HG03442 (cell line): ENCODE data around the gene MSLN.
A peak's percentile ranks its signal among the peaks of the same experiment; 100 is the strongest.

ENCODE experiments used
- ATAC-seq: cut with Tn5 transposase; IDR thresholded peaks from one replicate; pipeline ENCODE4 v1.9.1; 2021; ENCODE audit warnings: mild to moderate bottlenecking, moderate library complexity; ENCODE audit not compliant: unreplicated experiment

The MSLN gene

DNA sequence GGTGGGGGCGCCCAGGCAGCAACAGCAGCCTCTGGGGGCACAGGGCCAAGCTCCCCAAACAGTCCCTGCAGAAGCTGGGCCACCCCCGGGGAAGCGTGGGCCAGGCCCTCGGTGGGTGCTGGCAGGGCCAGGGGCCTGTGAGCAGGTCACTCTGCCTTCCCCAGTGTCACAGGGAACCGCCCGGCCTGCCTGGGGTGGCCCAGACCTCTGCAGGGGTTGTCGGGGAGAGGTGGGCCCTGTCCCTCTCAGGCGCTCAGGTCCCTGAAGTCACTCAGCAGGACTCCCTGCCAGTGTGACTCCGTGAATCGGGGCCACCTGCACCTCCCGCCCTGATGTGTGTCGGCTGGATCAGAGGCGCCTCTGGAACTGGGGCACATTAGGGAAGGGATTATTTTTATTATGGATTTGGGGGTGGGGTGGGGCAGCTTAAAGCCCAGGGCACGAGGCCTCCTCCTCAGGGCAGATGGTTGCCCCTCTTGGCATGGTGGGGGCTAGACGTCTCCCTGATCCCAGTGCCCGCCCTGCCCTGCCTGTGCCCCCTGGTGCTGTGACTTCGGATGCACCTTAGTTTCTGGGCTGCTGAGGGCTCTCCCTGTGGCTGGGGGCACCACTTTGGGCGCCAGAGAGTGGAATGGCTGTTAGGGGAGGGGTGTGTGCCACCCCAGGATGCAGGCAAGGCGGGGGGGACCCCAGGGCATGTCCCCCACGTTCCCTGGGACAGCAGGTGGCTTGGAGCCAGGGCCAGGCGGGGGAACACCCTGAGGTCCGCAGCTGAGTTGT, 41.2 kb downstream of the MSLN start:
- ATAC-seq = no peak

DNA sequence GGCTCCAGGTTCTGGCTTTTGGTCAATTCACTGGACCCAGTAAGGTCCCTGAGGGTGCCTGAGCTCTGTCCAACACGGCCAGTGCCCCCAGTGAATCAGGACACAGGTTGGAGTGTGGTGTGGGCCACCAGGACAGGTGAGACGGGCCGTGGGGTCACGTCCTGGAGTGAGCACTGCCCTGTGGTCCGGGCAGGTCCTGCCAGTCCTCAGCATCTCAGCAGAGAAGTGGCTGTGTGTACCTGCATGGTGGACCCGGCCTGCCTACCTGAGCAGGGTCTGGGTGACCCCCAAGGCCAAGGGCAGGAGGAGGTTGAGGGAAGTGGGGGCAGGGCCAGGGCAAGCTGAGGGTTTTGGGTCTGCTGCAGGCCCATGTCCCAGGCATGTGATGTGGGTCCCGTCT, 41.9 kb downstream of the MSLN start:
- no peak for ATAC-seq

DNA sequence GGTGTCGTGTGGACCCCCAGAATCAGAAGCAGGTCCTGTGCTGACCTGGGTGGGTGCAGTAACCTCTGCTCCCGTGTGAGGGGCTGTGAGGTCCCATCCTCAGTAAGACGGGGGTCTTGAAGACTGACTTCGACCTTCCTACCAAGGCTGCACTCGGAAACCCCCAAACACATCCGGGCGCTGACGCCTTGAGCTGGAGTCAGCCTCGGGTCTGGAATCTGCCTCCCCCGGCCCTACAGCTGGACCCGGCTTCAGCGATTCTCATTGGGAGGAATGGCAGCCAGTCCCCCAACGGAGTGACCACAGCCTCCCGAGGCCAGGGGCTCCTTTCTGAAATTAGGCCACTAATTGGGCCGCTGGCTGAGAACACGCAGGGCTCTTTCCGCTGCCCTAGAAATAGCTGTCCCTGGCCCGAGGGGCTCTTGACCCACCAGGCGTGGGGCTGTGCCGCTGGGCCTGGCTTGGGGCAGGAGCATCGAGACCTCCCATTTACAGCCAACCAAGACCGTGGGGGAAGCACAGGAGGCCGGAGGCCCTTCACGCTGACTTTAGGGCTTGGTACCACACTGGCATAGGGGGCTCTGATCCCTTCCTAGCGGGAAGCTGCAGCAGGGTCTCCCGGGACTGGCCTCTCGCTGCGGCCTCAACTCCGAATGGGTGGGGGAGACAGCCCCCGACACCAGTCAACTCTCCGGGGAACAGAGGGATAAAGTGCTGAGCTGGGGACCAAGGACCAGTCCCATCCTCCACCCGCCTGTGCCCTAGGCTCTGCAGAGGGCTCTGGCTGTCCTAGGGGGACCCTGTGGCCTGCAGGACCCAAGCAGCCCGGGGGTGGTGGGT, 42.6 kb downstream of the MSLN start:
- ATAC-seq = no peak

DNA sequence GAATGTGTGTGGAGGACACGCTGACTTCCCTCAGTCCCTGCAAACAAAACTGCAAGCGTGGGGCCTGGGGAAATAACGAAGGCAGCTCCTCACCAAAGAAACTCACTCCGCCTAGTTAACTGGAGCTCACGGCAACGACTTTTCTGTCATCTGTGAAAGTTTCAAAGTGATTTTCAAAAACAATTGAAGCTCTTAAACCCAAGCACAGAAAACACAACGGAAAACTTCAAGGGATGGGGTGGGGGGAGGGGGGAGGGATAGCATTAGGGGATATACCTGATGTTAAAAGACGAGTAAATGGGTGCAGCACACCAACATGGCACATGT, 43.2 kb downstream of the MSLN start:
- no peak for ATAC-seq

DNA sequence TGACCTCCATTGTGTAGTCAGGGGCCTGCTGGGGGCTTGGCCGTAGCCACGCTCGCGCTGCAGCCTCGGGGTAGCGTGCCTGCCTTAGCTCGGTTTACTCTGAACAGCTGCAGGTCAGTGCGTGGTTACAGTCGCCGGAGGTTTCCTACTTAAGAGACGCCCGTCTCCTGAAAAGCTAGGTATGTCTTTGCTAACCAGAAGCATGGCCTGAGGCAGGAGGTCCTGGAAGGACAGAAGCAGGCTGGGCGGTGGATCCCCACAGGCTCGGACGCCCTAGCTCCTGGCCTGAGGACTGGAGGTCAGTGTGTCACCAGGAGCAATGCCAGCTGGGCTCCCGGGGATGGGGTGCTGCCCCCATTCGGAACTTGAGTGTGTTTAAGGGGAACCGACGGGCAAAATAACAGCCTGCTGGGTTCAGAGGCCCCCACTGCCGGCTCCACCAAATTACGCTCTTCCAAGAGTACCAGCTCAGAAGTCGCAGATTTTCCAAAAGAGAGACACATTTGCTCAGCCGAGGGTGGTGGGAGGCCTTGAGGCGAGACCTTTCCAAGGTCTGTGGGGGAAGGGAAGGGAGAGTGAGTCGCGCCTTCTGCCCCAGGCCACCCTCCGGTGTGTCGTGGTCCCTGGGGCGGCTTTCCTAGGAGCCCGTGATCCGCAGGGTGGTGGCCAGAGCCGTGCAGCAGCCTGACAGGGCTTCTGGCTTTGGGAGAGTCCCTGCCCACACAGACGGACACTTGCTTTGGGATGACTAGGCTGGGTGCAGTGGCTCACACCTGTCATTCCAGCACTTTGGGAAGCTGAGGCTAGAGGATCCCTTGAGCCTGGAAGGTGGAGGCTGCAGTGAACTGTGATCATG, 43.9 kb downstream of the MSLN start:
- ATAC-seq = no peak

DNA sequence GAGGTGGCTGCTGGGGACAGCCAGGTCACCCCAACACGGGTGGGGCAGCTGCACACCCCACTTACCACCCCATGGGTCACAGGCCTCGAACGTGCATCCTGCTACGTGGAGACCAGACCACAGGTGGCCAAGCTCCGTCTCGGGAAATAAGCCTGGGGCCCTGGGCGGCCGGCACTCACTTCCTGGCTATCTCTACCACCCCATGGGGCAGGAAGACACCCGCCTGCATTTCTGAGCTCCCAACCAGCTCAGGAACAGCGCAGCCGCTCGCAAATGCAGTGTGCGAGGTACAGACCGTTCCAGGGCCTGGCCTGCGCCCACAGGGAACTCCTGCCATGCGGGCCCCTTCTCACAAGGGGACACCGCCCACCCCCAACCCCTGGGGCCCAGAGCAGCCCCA, 44.9 kb downstream of the MSLN start:
- ATAC-seq = no peak

DNA sequence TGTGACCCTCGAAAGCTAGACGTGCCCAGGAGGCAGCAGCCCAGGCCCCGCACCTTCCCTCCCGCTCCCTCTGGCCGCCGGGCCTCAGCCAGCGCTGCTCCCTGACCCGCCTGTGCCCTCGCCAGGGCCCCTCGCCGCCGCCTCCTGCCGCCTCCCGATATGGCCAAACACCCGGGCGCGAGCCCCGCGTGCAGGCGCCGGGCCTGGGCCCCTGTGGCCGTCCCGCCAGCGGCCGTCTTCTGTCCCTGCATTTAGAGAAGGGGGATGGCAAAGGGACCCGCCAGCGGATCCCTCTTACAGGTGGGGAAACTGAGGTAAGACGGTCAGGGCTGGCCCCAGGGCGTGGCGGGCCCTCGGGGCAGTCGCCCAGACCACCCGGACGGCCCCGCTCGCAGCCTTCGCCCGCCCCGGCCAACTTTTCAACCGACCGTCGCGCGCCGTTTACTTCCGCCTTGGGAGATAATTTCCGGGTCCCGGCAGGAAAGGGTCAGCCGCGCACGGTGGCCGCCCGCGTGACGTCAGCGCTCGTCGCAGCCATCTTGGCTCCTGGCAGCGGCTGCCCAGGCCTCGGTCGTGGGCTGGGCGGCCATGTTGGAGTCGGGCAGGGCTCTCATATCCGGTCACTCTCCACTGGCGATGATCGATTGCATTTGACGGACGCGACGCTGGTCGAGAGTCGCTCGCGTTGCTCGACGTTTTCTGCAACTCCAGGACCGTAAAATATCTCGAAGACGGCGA, 47.0 kb downstream of the MSLN start:
- peak; percentile 79 for ATAC-seq

DNA sequence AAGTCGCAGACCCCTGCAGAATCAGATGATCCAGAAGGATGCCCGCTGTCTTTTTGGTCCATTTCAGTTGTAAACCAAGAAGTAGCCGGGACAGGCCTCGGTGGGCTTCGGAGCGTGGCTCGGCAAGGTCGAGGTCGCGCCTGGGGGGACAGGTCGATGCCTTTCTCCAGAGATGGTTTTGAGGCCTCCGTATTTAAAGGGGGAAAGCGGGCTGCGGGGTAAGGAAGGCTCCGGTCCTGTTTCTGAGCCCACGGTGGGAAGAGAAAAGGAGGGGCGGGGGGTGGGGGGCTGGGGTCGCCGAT, 47.5 kb downstream of the MSLN start:
- no peak for ATAC-seq

DNA sequence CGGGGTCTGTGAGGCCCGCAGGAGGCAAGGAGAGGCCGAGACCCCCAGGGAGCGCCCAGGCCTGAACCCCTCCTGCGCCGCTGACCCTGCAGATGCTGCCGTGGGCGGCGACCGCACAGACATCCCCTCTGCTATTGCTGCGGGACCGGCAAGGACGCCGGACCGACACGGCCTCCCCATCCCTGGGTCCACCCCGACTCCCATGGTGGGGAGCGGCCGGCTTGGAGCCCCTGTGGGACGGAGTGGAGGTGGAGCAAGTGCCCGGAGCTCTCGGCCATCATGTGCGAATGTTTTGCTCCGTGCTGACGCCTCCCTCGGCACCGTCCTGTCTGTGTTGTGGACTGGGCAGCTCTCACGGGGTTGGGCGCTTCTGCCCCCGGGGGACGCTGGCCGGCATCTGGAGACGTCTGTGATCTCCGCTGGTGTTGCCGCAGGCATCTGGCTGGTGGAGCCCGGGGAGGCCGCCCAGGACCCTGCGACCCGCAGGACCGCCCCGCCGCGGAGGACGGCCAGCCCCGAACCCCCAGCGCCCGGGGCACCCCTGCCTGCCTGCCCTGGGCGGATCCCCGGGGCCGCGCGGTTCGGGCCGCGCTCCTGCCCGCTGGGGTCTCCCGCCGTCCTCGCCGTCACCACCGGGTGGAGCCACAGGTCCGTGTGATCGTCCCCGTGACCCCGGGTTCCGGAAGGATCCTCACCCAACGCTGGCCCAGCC, 52.8 kb downstream of the MSLN start:
- no peak for ATAC-seq

DNA sequence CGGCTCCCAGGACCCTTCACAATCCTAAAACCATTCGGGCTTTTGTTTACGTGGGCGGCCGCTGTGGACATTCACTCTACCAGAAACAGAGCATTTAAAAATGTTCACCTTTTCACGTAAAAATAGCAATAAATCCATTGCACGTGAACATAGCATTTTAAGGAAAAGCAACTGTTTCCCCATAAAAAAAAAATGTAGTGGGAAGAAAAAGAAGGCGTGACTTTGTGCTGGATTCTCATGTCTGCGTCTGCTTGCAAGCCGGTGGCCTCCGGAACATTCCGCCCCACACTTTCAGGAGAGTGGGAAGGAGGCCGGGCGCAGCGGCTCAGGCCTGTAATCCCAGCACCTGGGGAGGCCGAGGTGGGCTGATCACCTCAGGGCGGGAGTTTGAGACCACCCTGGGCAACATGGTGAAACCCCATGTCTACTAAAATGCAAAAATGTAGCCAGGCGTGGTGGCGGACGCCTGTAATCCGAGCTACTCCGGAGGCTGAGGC, 53.4 kb downstream of the MSLN start:
- ATAC-seq = no peak

DNA sequence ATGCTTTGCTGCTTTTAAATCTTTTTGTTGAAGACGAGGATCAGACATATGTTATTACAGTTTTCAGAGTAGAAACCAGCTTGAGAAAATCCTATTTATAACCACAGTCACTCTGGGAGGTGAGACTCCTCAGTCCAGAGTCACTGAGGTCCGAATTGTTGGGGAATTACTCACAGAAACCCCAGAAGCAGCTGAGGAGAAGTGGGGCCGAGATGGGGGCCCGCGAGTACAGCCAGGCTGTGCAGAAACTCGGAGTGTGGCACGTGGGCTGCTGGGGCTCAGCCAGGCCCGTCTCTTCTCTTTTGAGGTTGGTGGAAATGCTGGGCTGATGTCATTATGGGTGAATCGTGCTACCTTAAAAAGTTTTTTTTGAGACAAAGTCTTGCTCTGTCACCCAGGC, 54.4 kb downstream of the MSLN start:
- ATAC-seq = no peak

DNA sequence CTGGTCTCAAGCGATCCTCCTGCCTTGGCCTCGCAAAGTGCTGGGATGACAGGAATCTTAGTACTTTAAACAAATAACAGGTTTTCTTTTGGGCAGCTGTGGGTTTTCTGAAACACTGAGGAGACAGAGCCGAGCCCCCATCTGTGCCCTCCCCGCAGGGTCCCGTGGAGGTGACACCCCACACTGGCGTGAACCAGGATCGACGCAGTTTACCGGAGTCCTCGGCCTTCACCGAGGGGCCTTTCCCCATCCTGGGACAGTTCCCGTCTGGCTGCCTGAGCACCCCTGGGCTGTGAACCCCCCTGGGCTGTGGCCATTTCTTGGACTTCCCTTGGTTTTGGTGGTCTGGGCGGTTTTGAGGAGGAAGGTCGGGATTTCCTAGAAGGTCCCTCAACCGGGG, 55.3 kb downstream of the MSLN start:
- no peak for ATAC-seq

DNA sequence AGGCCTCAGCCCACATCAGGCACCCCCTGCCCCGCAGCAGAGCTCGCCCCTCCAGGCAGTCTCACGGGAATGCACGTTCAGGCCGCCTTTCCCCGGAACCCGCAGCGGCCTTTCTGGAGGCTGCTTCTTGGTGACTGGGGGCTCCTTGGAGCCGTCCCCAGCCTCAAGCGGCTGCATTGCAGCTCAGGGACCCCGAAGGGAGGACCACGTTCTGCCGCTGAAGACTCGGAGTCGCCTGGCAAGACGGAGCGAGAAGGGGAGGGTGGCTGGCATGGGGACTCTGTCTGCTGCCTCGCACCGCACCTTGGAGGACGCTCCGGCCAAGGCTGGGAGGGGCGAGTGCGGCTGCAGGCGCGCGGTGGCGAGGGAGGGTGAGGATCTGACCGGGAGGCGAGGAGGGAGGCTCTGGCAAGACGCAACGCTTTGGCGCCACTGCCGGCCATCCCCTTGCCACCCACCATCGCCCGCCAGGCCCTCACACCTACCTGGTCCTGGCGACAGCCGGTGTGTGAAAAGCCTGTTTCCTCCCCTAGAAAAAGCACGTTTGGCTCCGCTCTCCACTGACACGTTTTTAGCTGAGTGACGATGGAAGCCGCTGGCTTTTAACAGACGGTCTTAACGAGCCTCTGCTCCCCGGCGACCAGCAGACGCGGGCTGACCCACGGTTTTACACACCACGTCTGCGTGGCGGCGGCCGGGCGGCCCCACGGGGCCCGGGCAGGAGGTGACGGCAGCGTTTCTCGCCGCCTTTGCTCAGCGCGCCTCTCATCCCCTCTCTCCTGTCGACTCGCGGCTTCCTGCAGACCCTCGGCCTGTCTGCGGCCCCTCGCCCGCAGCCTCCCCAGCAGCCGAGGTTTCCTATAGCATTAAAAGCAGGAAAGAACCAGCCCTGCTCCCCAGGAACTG, 56.7 kb downstream of the MSLN start:
- ATAC-seq = no peak

DNA sequence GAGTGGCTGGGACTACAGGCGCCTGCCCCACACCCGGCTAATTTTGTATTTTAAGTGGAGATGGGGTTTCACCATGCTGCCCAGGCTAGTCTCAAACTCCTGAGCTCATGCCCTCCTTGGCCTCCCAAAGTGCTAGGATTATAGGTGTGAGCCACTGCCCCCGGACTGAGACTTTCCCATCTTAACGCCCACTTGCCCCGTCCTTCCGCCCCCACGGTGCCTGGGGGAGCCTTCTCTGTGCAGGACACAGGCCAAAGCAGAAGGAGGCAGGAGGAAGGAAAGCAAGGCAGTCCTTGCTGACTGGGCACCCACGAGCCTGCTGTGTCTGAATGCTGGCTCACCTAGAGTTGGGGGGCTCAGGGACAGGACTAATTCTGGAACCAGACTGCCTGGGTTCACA, 57.6 kb downstream of the MSLN start:
- no peak for ATAC-seq
